Measurements from ENCODE around the gene NCAM1.

DNA sequence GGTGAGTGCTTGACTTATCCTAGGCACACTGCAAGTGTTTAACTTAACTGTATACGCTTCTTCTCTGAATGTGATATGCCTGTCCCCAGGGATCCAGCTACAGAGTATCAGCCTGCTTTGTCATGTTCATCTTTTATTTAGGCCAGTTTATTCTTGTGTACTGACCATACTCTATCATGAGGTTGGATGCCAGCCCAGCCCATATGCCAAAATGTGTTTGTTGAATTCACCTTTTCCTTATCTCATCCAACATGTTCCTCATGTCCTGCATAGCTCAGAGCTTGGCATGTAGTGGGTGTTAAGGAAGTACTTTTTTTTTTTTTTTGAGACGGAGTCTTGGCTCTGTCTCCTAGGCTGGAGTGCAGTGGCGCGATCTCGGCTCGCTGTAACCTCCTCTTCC, 116.2 kb downstream of the NCAM1 start:
- TF ChIP-seq, protein P1, sequence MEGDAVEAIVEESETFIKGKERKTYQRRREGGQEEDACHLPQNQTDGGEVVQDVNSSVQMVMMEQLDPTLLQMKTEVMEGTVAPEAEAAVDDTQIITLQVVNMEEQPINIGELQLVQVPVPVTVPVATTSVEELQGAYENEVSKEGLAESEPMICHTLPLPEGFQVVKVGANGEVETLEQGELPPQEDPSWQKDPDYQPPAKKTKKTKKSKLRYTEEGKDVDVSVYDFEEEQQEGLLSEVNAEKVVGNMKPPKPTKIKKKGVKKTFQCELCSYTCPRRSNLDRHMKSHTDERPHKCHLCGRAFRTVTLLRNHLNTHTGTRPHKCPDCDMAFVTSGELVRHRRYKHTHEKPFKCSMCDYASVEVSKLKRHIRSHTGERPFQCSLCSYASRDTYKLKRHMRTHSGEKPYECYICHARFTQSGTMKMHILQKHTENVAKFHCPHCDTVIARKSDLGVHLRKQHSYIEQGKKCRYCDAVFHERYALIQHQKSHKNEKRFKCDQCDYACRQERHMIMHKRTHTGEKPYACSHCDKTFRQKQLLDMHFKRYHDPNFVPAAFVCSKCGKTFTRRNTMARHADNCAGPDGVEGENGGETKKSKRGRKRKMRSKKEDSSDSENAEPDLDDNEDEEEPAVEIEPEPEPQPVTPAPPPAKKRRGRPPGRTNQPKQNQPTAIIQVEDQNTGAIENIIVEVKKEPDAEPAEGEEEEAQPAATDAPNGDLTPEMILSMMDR (IDR thresholded peaks at IDR 0.05 in 4 of 5, conservative IDR thresholded peaks at IDR 0.05 in 1 of 5), result no peak
- TF ChIP-seq POLR2A (IDR thresholded peaks at IDR 0.05), result no peak

All from gastrocnemius medialis (tissue), 4 donors.